GM12874 (cell line): ENCODE results near the gene CA12.

Experiments
- CTCF ChIP-seq: IDR thresholded peaks from 2 replicates; pipeline ENCODE4 v1.5.1; 2011; ENCODE audit warnings: low read depth, mild to moderate bottlenecking, control low read depth, low read length, moderate library complexity; ENCODE audit not compliant: insufficient read depth

CA12 gene

GRCh38 chr15:63288778-63289378 lies 92.8 kb downstream of the CA12 start:
- TF ChIP-seq CTCF = 0 out of 2 replicates have a peak, but pooled peaks have one; percentile 29

- no peak for TF ChIP-seq CTCF
Observed at GRCh38 chr15:63288342-63288741, 93.3 kb downstream of the CA12 start.

GRCh38 chr15:63287109-63287508 lies 94.5 kb downstream of the CA12 start:
- TF ChIP-seq CTCF = no peak

GRCh38 chr15:63284335-63284734 lies 97.3 kb downstream of the CA12 start:
- TF ChIP-seq CTCF = no peak

GRCh38 chr15:63283126-63283525 lies 98.5 kb downstream of the CA12 start:
- TF ChIP-seq CTCF = no peak

- TF ChIP-seq CTCF = no peak
Observed at GRCh38 chr15:63277893-63278456, 103.7 kb downstream of the CA12 start.

GRCh38 chr15:63277038-63277892 lies 104.4 kb downstream of the CA12 start, which contains the start of gene APH1B:
Gene APH1B (plus strand): TSS chr15:63277605. CDS start chr15:63277624, 19 bp downstream.
- TF ChIP-seq CTCF = 0 out of 2 replicates have a peak, but pooled peaks have one; percentile 3
